GM21717 (cell line): ENCODE measurements around the gene PRSS35.
A peak's percentile ranks its signal among the peaks of the same experiment; 100 is the strongest.
"Not testable (repeated sequence)": the region's sequence is repeated elsewhere in the genome, so short reads cannot be mapped to it uniquely, and the experiment has no call there.

ENCODE experiments used
- ATAC-seq: cut with Tn5 transposase; IDR thresholded peaks from one replicate; pipeline ENCODE4 v1.9.1; 2021; ENCODE audit warnings: mild to moderate bottlenecking, moderate library complexity; ENCODE audit not compliant: unreplicated experiment

The PRSS35 gene

GRCh38 chr6:83514866-83515466, 2.6 kb downstream of the PRSS35 start:
- ATAC-seq, result peak; percentile 75

GRCh38 chr6:83517500-83517899, 5.2 kb downstream of the PRSS35 start:
- no peak for ATAC-seq

GRCh38 chr6:83518816-83519480, 6.6 kb downstream of the PRSS35 start:
- no peak for ATAC-seq

- ATAC-seq, result peak; percentile 70
Observed at GRCh38 chr6:83536034-83536646, 23.8 kb downstream of the PRSS35 start.

GRCh38 chr6:83536647-83537589, 24.6 kb downstream of the PRSS35 start:
- no peak for ATAC-seq

- no peak for ATAC-seq
Observed at GRCh38 chr6:83539678-83540077, 27.3 kb downstream of the PRSS35 start.

GRCh38 chr6:83546636-83547035, 34.3 kb downstream of the PRSS35 start:
- no peak for ATAC-seq

- not testable (repeated sequence) for ATAC-seq
Observed at GRCh38 chr6:83550482-83550881, 38.1 kb downstream of the PRSS35 start.

GRCh38 chr6:83551748-83552147, 39.4 kb downstream of the PRSS35 start:
- ATAC-seq, result not testable (repeated sequence)

GRCh38 chr6:83556871-83557270, 44.5 kb downstream of the PRSS35 start:
- ATAC-seq, result no peak

GRCh38 chr6:83558975-83559374, 46.6 kb downstream of the PRSS35 start:
- ATAC-seq, result no peak

GRCh38 chr6:83571663-83572185, 59.4 kb downstream of the PRSS35 start:
- not testable (repeated sequence) for ATAC-seq

- no peak for ATAC-seq
Observed at GRCh38 chr6:83574783-83575182, 62.4 kb downstream of the PRSS35 start.
